SJSA1 (cell line): Measurements from ENCODE around the gene CANX. TPM values are rescaled to one million over a fixed set of nuclear protein-coding genes. Genes with fewer than 3 reads are reported as not detected.
"Not testable (repeated sequence)": the region's sequence is repeated elsewhere in the genome, so short reads cannot be mapped to it uniquely, and the experiment has no call there.

ENCODE experiments used
- DNase-seq, 2 experiments: peaks; one replicate each; pipeline ENCODE4 v3.0.0-alpha.2; 2015 to 2020; ENCODE audit warnings: low spot score in 2 of 2, low read depth in 1 of 2
- H3K27ac ChIP-seq: fragments of 250-450 bp; sonication (Bioruptor Pico); 2 replicates; pipeline ENCODE4 v1.5.1; 2020; ENCODE audit warnings: mild to moderate bottlenecking, moderate library complexity
- H3K27me3 ChIP-seq: fragments of 250-450 bp; sonication (Bioruptor Pico); replicated peaks from 2 replicates; pipeline ENCODE4 v1.5.1; 2020; ENCODE audit warnings: mild to moderate bottlenecking, moderate library complexity
- H3K36me3 ChIP-seq: fragments of 250-450 bp; sonication (Bioruptor Pico); 2 replicates; pipeline ENCODE4 v1.5.1; 2020; ENCODE audit warnings: mild to moderate bottlenecking
- H3K4me1 ChIP-seq: fragments of 250-450 bp; sonication (Bioruptor Pico); replicated peaks from 2 replicates; pipeline ENCODE4 v1.6.1; 2021; ENCODE audit warnings: mild to moderate bottlenecking
- H3K4me3 ChIP-seq: fragments of 250-450 bp; sonication (Bioruptor Pico); 2 replicates; pipeline ENCODE4 v1.5.1; 2020; ENCODE audit warnings: mild to moderate bottlenecking
- H3K9me3 ChIP-seq: fragments of 250-450 bp; sonication (Bioruptor Pico); replicated peaks from 2 replicates; pipeline ENCODE4 v1.5.1; 2020; ENCODE audit warnings: mild to moderate bottlenecking
- total RNA-seq: library from RNA; depleted of rRNA; stranded (reverse); fragments of >200 nt; shearing (Covaris generic); gene quantifications from 2 replicates; pipeline ENCODE4 v1.2.3, GENCODE V29; 2014

Gene CANX
- total RNA-seq, 1 experiment from 2014 or later, result 813 TPM

DNA sequence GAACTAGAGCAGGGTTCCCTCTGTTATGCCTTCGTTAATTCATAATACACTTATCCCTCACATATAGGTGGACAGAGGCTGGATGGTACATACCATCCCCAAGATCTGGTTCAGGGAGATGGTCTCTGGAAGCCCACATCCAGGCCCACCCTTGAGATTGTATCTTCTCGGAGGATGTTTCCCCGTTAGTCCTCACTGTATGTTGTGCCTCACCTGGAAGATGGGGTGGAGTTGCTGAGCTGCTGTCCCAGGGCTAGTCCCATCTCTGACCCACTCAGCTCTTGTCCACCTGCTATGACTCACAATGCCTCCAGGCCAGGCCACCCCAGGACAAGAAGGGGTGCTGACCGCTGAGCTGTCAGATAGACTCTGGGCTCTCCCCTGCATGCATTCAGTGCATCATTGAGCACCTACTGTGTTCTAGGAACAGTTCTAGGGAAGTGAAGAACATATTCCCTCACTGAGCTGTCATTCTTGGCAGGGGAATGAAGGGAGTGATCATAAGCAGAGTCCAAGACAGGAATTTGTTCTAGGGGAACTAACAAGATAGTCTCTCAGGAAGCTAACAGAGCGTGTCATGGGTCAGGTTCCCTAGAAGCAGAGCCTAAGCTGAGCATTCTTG lies 17.9 kb upstream of the CANX start, which contains the start of gene CBY3:
Gene CBY3 (minus strand): TSS at position 255 of the 622 bp plus-strand sequence. CDS start 116 bp downstream, at position 139.
- peaks cover 13% of the 10 kb centered on the region for H3K4me1 ChIP-seq
- H3K27ac ChIP-seq, result no peak within 1 kb of the TSS
- DNase-seq, result no peak

DNA sequence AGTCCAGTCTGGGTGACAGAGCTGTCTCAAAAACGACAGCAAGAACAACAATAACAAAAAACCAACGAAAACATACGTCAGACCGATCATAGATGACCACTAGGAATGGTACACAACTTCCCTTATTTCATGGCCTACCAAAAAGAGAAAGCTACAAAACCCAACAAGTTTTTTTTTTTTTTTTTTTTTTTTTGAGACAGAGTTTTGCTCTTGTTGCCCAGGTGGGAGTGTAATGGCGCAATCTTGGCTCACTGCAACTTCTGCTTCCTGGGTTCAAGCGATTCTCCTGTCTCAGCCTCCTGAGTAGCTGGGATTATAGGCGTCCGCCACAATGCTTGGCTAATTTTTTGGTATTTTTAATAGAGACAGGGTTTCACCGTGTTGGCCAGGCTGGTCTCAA lies 9.6 kb upstream of the CANX start:
- H3K27ac ChIP-seq, H3K27me3 ChIP-seq, H3K9me3 ChIP-seq, H3K4me1 ChIP-seq, H3K36me3 ChIP-seq, DNase-seq, H3K4me3 ChIP-seq: not testable (repeated sequence)

More for the DNA sequence above, 17.9 kb upstream of the CANX start, which contains the start of gene CBY3:
- no peak within 1 kb of the TSS for H3K4me3 ChIP-seq
- no peaks in the 10 kb centered on the region for H3K27me3 ChIP-seq
- H3K9me3 ChIP-seq, result no peaks in the 10 kb centered on the region
- 0 out of 2 replicates have a peak, but pooled peaks cover 2% of the 10 kb centered on the region for H3K36me3 ChIP-seq

DNA sequence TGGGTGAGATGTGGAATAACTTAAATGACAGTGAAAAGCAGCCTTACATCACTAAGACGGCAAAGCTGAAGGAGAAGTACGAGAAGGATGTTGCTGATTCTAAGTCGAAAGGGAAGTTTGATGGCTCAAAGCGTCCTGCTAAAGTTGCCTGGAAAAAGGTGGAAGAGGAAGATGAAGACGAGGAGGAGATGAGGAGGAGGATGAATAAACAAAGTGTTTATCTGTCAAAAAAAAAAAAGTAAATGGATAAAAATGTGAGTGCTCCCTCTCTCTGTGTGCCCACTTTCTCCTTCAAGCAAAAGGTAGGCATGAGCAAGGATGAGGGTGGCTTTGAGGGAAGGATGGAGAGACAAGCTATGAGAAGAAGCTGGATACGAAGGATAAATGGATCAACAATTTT lies 4.2 kb upstream of the CANX start:
- Histone ChIP-seq H3K36me3 (peaks cover 8% of the 10 kb centered on the region), H3K27me3 (no peaks in the 10 kb centered on the region), H3K4me3 (no peak overlapping the region), H3K4me1 (peaks cover 7% of the 10 kb centered on the region; the same call in 1 of the 2 replicates), H3K27ac (no peak overlapping the region), H3K9me3 (no peaks in the 10 kb centered on the region)
- no peak for DNase-seq

- no peak overlapping the region for H3K4me3 ChIP-seq
- H3K9me3 ChIP-seq, result no peaks in the 10 kb centered on the region
- no peak for DNase-seq
- H3K27ac ChIP-seq, result no peak overlapping the region
- H3K4me1 ChIP-seq, result peaks cover 10% of the 10 kb centered on the region; the same call in 1 of the 2 replicates
- no peaks in the 10 kb centered on the region for H3K27me3 ChIP-seq
- H3K36me3 ChIP-seq, result peaks cover 22% of the 10 kb centered on the region
These were observed 2.2 kb upstream of the CANX start for GRCh38 chr5:179696603-179697002.

- Histone ChIP-seq H3K4me3 (no peak overlapping the region), H3K27me3 (no peaks in the 10 kb centered on the region), H3K36me3 (peaks cover 22% of the 10 kb centered on the region), H3K4me1 (peaks cover 10% of the 10 kb centered on the region; the same call in 1 of the 2 replicates), H3K9me3 (no peaks in the 10 kb centered on the region), H3K27ac (no peak overlapping the region)
- DNase-seq, result no peak
These were observed 1.7 kb upstream of the CANX start for GRCh38 chr5:179697108-179697507.

- Histone ChIP-seq H3K4me3 (peak overlapping the region; percentile 93), H3K36me3 (peaks cover 25% of the 10 kb centered on the region), H3K27ac (peak overlapping the region; percentile 92), H3K4me1 (peaks cover 10% of the 10 kb centered on the region; the same call in 1 of the 2 replicates)
- H3K9me3 ChIP-seq, H3K27me3 ChIP-seq, DNase-seq: not testable (repeated sequence)
These were observed 1.2 kb upstream of the CANX start for GRCh38 chr5:179697543-179697942.

GRCh38 chr5:179697993-179698934 lies 503 bp upstream of the CANX start:
- Histone ChIP-seq H3K36me3 (peaks cover 32% of the 10 kb centered on the region), H3K4me3 (peak overlapping the region; percentile 93), H3K27me3 (no peaks in the 10 kb centered on the region), H3K27ac (peak overlapping the region; percentile 92), H3K9me3 (no peaks in the 10 kb centered on the region), H3K4me1 (peaks cover 10% of the 10 kb centered on the region; the same call in 1 of the 2 replicates)
- DNase-seq, result peak; percentile 100

DNA sequence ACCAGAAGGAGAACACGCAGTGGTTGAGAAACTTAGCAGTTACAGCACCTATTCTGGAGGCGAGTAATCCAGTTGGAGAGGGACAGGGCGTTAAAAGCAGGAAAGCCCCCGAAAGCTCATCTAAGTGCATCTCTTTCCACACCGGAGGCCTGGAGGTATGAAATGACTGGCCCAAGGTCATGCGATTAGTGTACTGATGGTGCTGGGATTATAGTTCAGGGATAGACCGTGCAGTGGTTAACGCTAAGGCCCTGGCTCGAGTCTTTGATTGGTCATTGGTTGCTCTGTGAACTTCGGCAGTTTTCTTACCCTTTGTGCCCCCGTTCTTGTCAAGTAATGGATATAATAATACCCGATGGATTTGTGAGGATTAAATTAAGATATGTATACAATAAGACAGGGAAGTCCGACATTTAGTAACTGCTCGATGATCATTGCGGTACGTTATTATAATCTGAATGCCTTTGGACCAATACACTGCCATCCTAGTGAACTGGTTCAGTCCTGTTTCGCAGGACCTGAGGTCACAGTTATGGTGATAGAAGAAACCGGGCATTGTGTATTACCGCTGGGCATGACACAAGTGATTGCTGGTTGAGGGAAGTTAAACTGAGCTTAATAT lies 960 bp downstream of the CANX start:
- DNase-seq, result no peak
- peaks cover 10% of the 10 kb centered on the region; the same call in 1 of the 2 replicates for H3K4me1 ChIP-seq
- no peaks in the 10 kb centered on the region for H3K9me3 ChIP-seq

DNA sequence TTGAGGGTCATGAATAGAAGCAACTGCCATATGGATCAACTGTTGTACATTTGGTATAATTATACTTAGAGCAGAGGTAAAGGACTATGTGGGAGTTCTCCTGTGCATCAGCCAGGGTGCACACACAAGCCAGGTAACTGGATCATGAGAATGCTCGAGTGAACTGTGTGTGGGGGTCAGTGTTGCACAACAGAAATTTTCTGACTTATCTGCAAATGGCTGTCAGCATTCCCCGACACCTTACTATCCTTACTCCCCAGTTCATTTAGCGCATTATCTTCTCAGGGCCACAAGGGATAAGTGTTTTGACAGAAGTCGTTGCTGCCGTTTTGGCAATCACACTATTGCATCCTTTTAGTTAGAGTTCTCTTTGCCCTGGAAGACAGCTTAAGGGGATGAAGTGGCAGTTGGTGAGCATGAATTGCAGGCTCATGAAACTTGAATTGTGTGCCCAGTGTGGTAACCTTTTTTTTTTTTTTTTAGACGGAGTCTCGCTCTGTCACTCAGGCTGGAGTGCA lies 1.7 kb downstream of the CANX start:
- DNase-seq, result no peak
- peaks cover 10% of the 10 kb centered on the region; the same call in 1 of the 2 replicates for H3K4me1 ChIP-seq
- H3K27ac ChIP-seq, result 0 out of 2 replicates have a peak overlapping the region, but pooled peaks have one; percentile 92
- H3K9me3 ChIP-seq, result no peaks in the 10 kb centered on the region
- H3K36me3 ChIP-seq, result peaks cover 54% of the 10 kb centered on the region
- H3K4me3 ChIP-seq, result peak overlapping the region; percentile 93
- H3K27me3 ChIP-seq, result no peaks in the 10 kb centered on the region

More for the DNA sequence above, 960 bp downstream of the CANX start:
- H3K36me3 ChIP-seq, result peaks cover 47% of the 10 kb centered on the region
- peak overlapping the region; percentile 92 for H3K27ac ChIP-seq
- no peaks in the 10 kb centered on the region for H3K27me3 ChIP-seq
- peak overlapping the region; percentile 93 for H3K4me3 ChIP-seq

- no peak for DNase-seq
- Histone ChIP-seq H3K36me3 (peaks cover 93% of the 10 kb centered on the region), H3K27ac (0 out of 2 replicates have a peak overlapping the region, but pooled peaks have one; percentile 4)
These were observed 17.5 kb downstream of the CANX start for GRCh38 chr5:179716286-179716685.

DNA sequence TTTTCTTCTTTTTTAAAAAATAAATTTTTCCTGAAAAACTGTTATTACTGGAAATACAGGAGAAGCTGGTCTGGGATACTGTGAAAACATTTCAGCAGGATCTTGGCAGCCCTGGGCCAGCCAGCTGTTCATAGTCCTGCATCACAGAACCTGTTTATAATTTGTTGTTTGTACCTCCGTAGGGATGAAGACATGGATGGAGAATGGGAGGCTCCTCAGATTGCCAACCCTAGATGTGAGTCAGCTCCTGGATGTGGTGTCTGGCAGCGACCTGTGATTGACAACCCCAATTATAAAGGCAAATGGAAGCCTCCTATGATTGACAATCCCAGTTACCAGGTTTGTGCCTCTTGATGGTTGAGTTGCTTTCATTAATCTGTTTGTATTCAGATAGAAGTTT lies 21.5 kb downstream of the CANX start:
- Histone ChIP-seq H3K27ac (no peak overlapping the region), H3K9me3 (no peaks in the 10 kb centered on the region), H3K4me1 (no peaks in the 10 kb centered on the region), H3K27me3 (no peaks in the 10 kb centered on the region), H3K36me3 (peaks cover 97% of the 10 kb centered on the region), H3K4me3 (no peak overlapping the region)
- no peak for DNase-seq

More at GRCh38 chr5:179716286-179716685, 17.5 kb downstream of the CANX start:
- Histone ChIP-seq H3K4me3 (no peak overlapping the region), H3K4me1 (no peaks in the 10 kb centered on the region), H3K9me3 (no peaks in the 10 kb centered on the region), H3K27me3 (no peaks in the 10 kb centered on the region)

GRCh38 chr5:179724163-179724562 lies 25.4 kb downstream of the CANX start:
- no peaks in the 10 kb centered on the region for H3K27me3 ChIP-seq
- no peak for DNase-seq
- H3K9me3 ChIP-seq, result no peaks in the 10 kb centered on the region
- no peaks in the 10 kb centered on the region for H3K4me1 ChIP-seq
- H3K27ac ChIP-seq, result no peak overlapping the region
- H3K36me3 ChIP-seq, result peaks cover 99% of the 10 kb centered on the region
- no peak overlapping the region for H3K4me3 ChIP-seq

DNA sequence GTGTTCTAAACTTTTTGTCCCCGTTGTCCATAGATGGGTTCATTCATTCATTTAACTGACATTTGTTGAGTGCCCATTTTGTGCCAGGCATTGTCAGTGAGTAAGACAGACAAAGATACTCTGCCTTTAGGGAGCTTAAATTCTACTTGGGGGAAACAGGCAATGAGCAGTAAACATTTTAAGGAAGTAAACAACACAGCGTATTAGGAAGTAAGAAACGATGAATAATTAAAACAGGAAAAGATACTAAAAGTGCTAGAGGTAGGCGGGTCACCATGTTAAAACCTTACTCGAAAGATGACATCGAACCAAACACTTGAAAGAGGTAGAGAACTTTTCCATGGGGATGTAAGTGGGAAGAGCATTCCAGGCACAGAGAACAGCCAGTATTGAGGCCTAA lies 28.3 kb downstream of the CANX start:
- peaks cover 7% of the 10 kb centered on the region for H3K4me1 ChIP-seq
- no peaks in the 10 kb centered on the region for H3K27me3 ChIP-seq
- H3K36me3 ChIP-seq, result peaks cover 98% of the 10 kb centered on the region
- DNase-seq, result no peak
- H3K27ac ChIP-seq, result no peak overlapping the region
- H3K4me3 ChIP-seq, result no peak overlapping the region
- no peaks in the 10 kb centered on the region for H3K9me3 ChIP-seq
